SK-N-MC (cell line): ENCODE results near the gene MBTD1.

Source experiments
- EZH2 ChIP-seq: fragments of 200-600 bp; sonication (generic); IDR thresholded peaks from one replicate; pipeline ENCODE4 v1.6.1; 2017; ENCODE audit warnings: antibody characterized with exemption
- FOXP2 ChIP-seq: optimal IDR thresholded peaks from 2 replicates; pipeline ENCODE3; 2011; ENCODE audit warnings: mild to moderate bottlenecking, moderate library complexity; ENCODE audit not compliant: insufficient read depth; ENCODE audit errors: extremely low read length, control extremely low read depth
- POLR2AphosphoS5 ChIP-seq: IDR thresholded peaks from 2 replicates; pipeline ENCODE4 v1.6.1; 2012; ENCODE audit warnings: mild to moderate bottlenecking, low read depth, low read length, borderline replicate concordance

DNA sequence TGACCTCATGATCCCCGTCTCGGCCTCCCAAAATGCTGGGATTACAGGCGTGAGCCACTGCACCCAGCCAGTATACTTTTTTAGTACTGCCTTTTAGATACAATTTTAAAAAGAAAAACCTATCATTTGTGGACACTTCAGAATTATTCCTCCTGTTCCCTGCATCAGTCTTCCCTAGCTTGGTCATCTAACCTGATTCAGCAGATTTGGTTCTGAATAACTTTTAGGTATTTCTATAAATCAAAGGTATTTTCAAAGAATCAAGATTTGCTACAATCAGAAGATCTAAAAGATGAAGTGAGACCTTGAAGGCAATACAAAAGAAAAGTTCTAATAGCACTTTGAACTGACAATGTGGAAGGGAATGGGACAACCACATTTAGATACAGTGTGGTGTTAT, 30.0 kb downstream of the MBTD1 start:
- TF ChIP-seq POLR2AphosphoS5, result no peak
- no peak for TF ChIP-seq EZH2
- TF ChIP-seq FOXP2, result no peak
